GM18951 (cell line): Measurements from ENCODE around the gene GCG.

ENCODE experiments used
- POLR2A ChIP-seq: IDR thresholded peaks from 4 replicates; pipeline ENCODE4 v1.6.1; 2011; ENCODE audit warnings: mild to moderate bottlenecking; ENCODE audit not compliant: insufficient read length, insufficient read depth; ENCODE audit errors: extremely low read depth
- in situ Hi-C: fragments of 300-500 bp; cut with MboI; formaldehyde crosslinking; loops from one replicate; pipeline ENCODE4 v1.12.0; 2022; ENCODE audit warnings: low sequenced_read_pairs, mixed read lengths, inconsistent platforms; ENCODE audit not compliant: unreplicated experiment

The GCG gene

GRCh38 chr2:162126527-162126926 is 25.5 kb downstream of the GCG start:
- in situ Hi-C loops, result loop anchor here (10.0 to 25.0 kb wide), 2 partner anchors 122 to 539 kb away; no protein-coding TSS in a partner anchor
- no peak for TF ChIP-seq POLR2A

GRCh38 chr2:162126111-162126519 is 25.9 kb downstream of the GCG start:
- in situ Hi-C loops, result loop anchor here (10.0 to 25.0 kb wide), 2 partner anchors 121 to 539 kb away; no protein-coding TSS in a partner anchor
- TF ChIP-seq POLR2A, result no peak

- in situ Hi-C loops, result loop anchor here (10.0 to 25.0 kb wide), 2 partner anchors 120 to 538 kb away; no protein-coding TSS in a partner anchor
- TF ChIP-seq POLR2A, result no peak
Observed at GRCh38 chr2:162125138-162125537, 26.9 kb downstream of the GCG start.

- no peak for TF ChIP-seq POLR2A
- in situ Hi-C loops, result loop anchor here (10.0 kb wide), 1 partner anchor 119 kb away; no protein-coding TSS in a partner anchor
Observed at GRCh38 chr2:162123806-162124758, 28.0 kb downstream of the GCG start.

- TF ChIP-seq POLR2A, result no peak
- in situ Hi-C loops, result no loop called here
Observed at GRCh38 chr2:162118166-162119031, 33.6 kb downstream of the GCG start.

GRCh38 chr2:162116352-162116751 is 35.7 kb downstream of the GCG start:
- in situ Hi-C loops, result no loop called here
- TF ChIP-seq POLR2A, result no peak

- in situ Hi-C loops, result no loop called here
- no peak for TF ChIP-seq POLR2A
Observed at GRCh38 chr2:162115076-162115475, 37.0 kb downstream of the GCG start.

- no peak for TF ChIP-seq POLR2A
- in situ Hi-C loops, result no loop called here
Observed at GRCh38 chr2:162114271-162114670, 37.8 kb downstream of the GCG start.

GRCh38 chr2:162113776-162114168 is 38.3 kb downstream of the GCG start:
- in situ Hi-C loops, result no loop called here
- TF ChIP-seq POLR2A, result no peak

GRCh38 chr2:162113088-162113775 is 38.8 kb downstream of the GCG start:
- TF ChIP-seq POLR2A, result no peak
- in situ Hi-C loops, result no loop called here

GRCh38 chr2:162111958-162112850 is 39.8 kb downstream of the GCG start:
- TF ChIP-seq POLR2A, result no peak
- in situ Hi-C loops, result no loop called here
